NCI-H128 (cell line): ENCODE measurements around the gene OIT3.

ENCODE experiments used
- DNase-seq: peaks from one replicate; lab custom pipeline; 2025; ENCODE audit not compliant: unreplicated experiment; lab: John Stamatoyannopoulos, UW

Gene OIT3

DNA sequence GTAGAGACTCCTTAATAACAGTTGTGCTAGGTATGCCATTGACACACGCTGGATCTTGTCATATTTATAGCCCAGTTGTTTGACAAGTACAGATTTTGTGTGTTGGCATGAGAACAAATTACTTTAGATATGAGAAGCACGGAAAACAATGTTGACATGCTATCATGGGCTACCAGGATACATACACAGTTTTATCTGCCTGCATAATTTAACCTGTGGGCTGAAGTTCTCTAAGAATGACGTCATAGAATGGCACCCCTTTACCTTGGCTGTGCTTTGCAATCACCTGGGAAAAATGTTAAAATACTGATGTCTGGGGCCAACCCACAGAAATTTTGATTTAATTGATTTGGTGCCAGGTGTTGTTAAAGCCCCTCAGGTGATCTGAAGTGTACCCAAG is 58.2 kb downstream of the OIT3 start:
- no peak for DNase-seq

DNA sequence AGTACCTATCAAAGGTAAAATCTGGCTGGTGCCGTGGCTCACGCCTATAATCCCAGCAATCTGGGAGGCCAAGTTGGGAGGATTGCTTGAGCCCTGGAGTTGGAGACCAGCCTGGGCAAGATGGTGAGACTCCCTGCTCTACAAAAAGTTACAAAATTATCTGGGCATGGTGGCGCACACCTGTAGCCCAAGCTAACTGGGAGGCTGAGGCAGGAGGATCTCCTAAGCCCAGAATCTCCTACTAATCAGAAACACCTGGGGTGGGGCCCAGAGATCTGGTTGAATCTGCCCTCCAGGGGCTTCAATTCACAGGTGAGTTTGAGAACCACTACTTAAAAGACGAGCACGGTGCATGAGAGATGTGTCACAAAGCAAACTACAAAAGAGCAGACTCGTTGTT is 58.6 kb downstream of the OIT3 start:
- DNase-seq: no peak

GRCh38 chr10:72952642-72953158 is 59.2 kb downstream of the OIT3 start:
- no peak for DNase-seq

- no peak for DNase-seq
Observed at GRCh38 chr10:72953687-72954086, 60.1 kb downstream of the OIT3 start.

- DNase-seq: no peak
Observed at GRCh38 chr10:72954230-72954595, 60.7 kb downstream of the OIT3 start.

GRCh38 chr10:72954596-72955554 is 61.3 kb downstream of the OIT3 start, which contains the start of gene PLA2G12B:
PLA2G12B (minus strand) TSS chr10:72954806; CDS start chr10:72954685, 121 bp downstream.
- DNase-seq: no peak

DNA sequence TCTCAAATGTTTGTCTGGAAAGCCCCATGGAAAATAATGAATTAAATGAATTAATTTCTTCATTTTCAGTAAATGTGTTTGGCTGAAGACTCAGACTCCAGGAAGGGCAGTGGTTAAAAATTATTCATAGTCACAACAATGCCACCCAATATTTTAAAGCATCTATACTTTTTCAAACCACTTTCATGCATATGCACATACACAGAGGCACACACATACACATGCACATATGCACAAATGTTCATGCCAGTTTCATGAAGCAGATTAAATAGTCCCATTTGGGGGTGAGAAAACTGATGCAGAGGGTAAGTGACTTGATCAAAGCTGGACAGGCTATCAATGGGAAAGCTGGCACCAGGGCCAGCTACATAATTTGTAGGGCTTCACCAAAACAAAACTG is 62.5 kb downstream of the OIT3 start:
- no peak for DNase-seq

DNA sequence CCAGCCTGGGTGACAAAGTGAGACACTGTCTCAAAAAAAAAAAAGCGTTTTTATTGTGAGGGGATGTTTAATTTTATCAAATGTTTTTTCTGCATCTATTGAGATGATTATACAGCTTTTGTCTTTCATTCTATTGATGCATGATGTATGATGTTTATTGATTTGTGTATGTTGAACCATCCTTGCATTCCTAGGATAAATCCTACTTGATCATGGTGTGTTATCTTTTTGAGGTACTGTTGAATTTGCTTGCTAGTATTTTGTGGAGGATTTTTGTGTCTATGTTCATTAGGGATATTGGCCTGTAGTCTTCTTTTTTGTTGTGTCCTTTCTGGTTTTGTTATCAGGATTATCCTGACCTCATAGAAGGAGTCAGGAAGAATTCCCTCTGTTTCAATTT is 83.3 kb downstream of the OIT3 start:
- DNase-seq: no peak

DNA sequence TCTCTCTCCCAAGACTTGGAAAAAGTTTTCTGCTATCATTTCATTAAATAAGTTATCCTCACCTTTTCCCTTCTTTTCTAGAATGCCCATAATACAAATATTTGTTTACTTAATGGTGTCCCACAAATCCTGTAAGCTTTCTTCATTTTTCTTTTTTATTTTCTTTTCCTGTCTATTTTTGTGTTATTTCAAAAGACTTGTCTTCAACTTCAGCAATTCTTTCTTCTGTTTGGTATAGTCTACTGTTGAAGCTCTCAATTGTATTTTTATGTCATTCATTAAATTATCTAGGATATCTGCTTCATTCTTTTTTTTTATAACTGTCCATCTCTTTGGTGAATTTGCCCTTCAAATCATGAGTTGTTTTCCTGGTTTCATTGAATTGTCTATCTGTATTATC is 86.2 kb downstream of the OIT3 start:
- no peak for DNase-seq

GRCh38 chr10:72980348-72980747 is 86.8 kb downstream of the OIT3 start:
- DNase-seq: no peak

DNA sequence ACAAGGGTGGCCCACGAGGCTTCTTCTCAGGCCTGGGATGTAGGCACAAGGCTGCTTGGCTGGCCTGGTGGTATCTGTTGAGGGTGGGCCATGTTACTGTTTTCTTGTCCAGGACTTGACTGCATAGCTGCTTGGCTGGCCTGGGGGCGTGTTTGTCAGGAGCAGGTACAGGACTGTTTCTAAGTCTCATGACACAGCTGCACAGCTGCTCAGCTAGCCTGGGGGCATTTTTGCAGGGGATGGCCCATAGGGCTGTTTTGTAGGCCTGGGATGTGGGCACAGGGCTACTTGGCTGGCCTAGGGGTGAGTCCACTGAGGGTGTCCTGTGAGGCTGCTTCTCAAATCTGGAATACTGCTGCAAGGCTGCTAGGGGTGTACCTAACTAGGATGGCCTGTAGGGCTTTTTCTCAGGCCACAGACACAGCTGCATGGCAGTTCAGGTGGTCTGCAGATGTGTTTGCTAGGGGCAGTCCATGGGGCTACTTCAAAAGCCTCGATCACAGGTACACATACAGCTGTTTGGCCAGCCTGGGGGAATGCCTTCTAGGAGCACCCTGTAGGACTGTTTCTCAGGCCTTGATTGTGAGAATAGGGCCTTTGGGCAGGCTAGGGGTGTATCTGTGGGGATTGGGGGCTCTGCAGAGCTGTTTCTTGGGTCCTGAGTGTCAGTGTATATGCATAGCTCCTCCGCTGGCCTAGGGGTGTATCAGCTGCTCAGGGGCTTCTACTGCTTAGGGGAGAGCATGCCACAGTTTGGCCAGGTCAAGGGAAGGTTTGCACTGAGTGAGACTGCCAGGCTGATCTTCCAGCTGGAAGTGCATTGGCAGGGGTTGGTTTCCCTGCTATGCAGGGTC is 87.7 kb downstream of the OIT3 start:
- DNase-seq: no peak

DNA sequence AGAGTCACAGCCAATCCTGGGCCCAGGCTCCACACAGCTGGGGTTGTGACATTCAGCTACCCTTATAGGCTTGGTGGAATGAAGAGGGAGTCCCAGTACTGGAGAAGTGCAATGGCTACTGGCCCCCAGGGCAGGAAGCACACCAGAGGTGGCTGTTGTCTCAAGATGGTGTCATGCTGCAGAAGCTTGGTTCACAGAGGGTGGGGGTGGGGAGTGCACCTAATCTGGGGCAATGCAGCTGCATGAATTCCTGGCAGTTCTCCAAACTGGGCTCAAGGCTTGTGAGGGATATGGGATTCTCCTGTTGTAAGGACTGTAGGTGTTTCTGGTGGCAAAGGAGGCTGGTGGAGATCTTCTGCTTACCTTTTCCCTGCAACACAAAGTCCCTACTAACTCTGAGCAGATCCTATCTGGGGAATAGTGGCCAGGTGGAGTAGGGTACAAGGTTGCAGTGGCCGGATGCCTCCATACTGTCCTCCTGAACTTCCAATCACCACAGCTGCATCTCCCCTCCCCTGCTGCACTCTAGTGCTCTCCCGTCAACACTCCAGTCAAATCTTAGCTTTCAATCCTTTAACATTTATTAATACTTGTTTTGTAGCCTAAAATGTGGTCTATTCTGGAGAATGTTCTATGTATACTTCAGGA is 88.5 kb downstream of the OIT3 start:
- no peak for DNase-seq
